ENCODE results near the gene ZAP70. TPM values are rescaled to one million over a fixed set of nuclear protein-coding genes. Genes with fewer than 3 reads are reported as not detected.

ZAP70 gene
- total and polyA plus RNA-seq, 9 donors, result 0.45 to 2.0 (median 0.75) TPM

DNA sequence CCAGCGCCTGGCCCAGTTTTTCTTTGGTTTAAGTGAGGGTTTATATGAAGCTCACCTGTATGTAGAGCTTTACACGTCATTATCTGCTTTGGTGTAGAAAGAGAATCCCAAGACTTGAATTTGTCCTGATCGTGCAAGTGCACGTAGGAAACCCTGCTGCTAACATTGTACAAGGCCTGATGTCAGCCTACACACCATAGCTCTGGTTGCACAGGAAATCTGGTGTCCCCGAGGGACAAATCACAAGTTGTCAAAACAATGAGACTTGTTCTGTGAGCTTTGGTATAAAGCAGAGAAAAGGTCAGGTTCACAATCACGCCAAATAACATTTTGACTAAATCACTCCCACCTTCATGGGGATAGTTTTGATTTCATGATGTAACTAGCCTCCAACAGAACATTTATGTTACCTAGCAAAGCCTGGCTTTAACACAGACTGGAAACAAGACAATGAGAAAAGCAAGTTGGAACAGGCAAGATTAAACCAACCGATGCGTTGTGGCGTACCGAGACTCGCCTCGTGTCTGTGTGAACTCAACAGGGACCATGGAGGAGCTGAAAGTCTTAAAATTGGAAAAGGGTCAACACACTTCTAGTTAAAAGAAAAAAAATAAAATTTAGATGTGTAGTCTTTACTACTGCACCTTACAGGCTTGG lies 41.4 kb downstream of the ZAP70 start:
- Histone ChIP-seq H3K36me3 (no peaks in the 10 kb centered on the region), H3K27ac (no peak overlapping the region), H3K9me3 (no peaks in the 10 kb centered on the region), H3K4me3 (no peak overlapping the region), H3K4me1 (ENCODE audit: insufficient read depth) (no peaks in the 10 kb centered on the region), H3K27me3 (no peaks in the 10 kb centered on the region)
- WGBS, 3 donors, result 87 to 93% (median 92%) methylated on average over 12 of the region's 12 CpGs
- TF ChIP-seq POLR2A (IDR thresholded peaks at IDR 0.05), result no peak
- TF ChIP-seq, protein P1, sequence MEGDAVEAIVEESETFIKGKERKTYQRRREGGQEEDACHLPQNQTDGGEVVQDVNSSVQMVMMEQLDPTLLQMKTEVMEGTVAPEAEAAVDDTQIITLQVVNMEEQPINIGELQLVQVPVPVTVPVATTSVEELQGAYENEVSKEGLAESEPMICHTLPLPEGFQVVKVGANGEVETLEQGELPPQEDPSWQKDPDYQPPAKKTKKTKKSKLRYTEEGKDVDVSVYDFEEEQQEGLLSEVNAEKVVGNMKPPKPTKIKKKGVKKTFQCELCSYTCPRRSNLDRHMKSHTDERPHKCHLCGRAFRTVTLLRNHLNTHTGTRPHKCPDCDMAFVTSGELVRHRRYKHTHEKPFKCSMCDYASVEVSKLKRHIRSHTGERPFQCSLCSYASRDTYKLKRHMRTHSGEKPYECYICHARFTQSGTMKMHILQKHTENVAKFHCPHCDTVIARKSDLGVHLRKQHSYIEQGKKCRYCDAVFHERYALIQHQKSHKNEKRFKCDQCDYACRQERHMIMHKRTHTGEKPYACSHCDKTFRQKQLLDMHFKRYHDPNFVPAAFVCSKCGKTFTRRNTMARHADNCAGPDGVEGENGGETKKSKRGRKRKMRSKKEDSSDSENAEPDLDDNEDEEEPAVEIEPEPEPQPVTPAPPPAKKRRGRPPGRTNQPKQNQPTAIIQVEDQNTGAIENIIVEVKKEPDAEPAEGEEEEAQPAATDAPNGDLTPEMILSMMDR (IDR thresholded peaks at IDR 0.05), result no peak
- no peak for TF ChIP-seq EP300 (IDR thresholded peaks at IDR 0.05)
- intact Hi-C loops (cut with DNase I), result no loop called here
- DNase-seq, result no peak

- Histone ChIP-seq H3K36me3 (no peaks in the 10 kb centered on the region), H3K27ac (no peak overlapping the region), H3K9me3 (no peaks in the 10 kb centered on the region), H3K4me1 (ENCODE audit: insufficient read depth) (no peaks in the 10 kb centered on the region), H3K27me3 (no peaks in the 10 kb centered on the region), H3K4me3 (no peak overlapping the region)
- no peak for DNase-seq
- TF ChIP-seq, protein P1 (IDR thresholded peaks at IDR 0.05), result no peak
- no peak for TF ChIP-seq EP300 (IDR thresholded peaks at IDR 0.05)
- no peak for TF ChIP-seq POLR2A (IDR thresholded peaks at IDR 0.05)
- WGBS, 3 donors, result 93 to 100% (median 100%) methylated on average over 2 of the region's 2 CpGs
- intact Hi-C loops (cut with DNase I), result no loop called here
These were observed 42.1 kb downstream of the ZAP70 start for GRCh38 chr2:97755491-97755890.

- no peak for DNase-seq
- H3K27me3 ChIP-seq, result no peaks in the 10 kb centered on the region
- no peak for TF ChIP-seq EP300 (IDR thresholded peaks at IDR 0.05)
- TF ChIP-seq, protein P1 (IDR thresholded peaks at IDR 0.05), result no peak
- TF ChIP-seq POLR2A (IDR thresholded peaks at IDR 0.05), result no peak
- no peaks in the 10 kb centered on the region for H3K36me3 ChIP-seq
- no peak overlapping the region for H3K4me3 ChIP-seq
- intact Hi-C loops (cut with DNase I), result no loop called here
- H3K9me3 ChIP-seq, result no peaks in the 10 kb centered on the region
- WGBS, 3 donors, result 94 to 96% (median 95%) methylated on average over 18 of the region's 18 CpGs
- H3K27ac ChIP-seq, result no peak overlapping the region
- H3K4me1 ChIP-seq (ENCODE audit: insufficient read depth), result no peaks in the 10 kb centered on the region
These were observed 43.7 kb downstream of the ZAP70 start for GRCh38 chr2:97757062-97757461.

GRCh38 chr2:97758131-97758705 lies 44.8 kb downstream of the ZAP70 start:
- no peak for DNase-seq
- WGBS, 3 donors, result 73 to 97% (median 76%) methylated on average over 1 of the region's 1 CpG
- no peak overlapping the region for H3K27ac ChIP-seq
- no peaks in the 10 kb centered on the region for H3K9me3 ChIP-seq
- TF ChIP-seq, protein P1 (IDR thresholded peaks at IDR 0.05), result no peak
- no peak for TF ChIP-seq EP300 (IDR thresholded peaks at IDR 0.05)
- peaks cover 2% of the 10 kb centered on the region for H3K4me1 ChIP-seq (ENCODE audit: insufficient read depth)
- intact Hi-C loops (cut with DNase I), result no loop called here
- H3K36me3 ChIP-seq, result no peaks in the 10 kb centered on the region
- no peaks in the 10 kb centered on the region for H3K27me3 ChIP-seq
- no peak overlapping the region for H3K4me3 ChIP-seq

Measured in ovary (tissue), 9 donors.